Sigmoid colon (tissue), 4 donors: ENCODE measurements around the gene DACT2.

Experiments used
- CTCF ChIP-seq, 4 experiments: fragments of 450-650 bp in 3 of 4; fragments of 200-600 bp in 1 of 4; IDR thresholded peaks; one replicate each; pipeline ENCODE4 v1.5.1; 2016 to 2019; ENCODE audit warnings: antibody characterized with exemption in 4 of 4, mild to moderate bottlenecking in 3 of 4, moderate library complexity in 2 of 4
- EP300 ChIP-seq, 4 donors: sonication (generic); formaldehyde crosslinking; IDR thresholded peaks; one replicate each; pipeline ENCODE4 v1.6.1; 2017; ENCODE audit warnings: antibody characterized with exemption in 4 of 4
- POLR2A ChIP-seq, 2 donors: fragments of 450-650 bp; IDR thresholded peaks; one replicate each; pipeline ENCODE4 v1.6.1; 2016; ENCODE audit warnings: antibody characterized with exemption in 2 of 2, mild to moderate bottlenecking in 2 of 2, moderate library complexity in 2 of 2
- POLR2AphosphoS5 ChIP-seq, 4 donors: sonication (generic); formaldehyde crosslinking; IDR thresholded peaks; one replicate each; pipeline ENCODE4 v1.6.1; 2017; ENCODE audit warnings: antibody characterized with exemption in 4 of 4

DNA sequence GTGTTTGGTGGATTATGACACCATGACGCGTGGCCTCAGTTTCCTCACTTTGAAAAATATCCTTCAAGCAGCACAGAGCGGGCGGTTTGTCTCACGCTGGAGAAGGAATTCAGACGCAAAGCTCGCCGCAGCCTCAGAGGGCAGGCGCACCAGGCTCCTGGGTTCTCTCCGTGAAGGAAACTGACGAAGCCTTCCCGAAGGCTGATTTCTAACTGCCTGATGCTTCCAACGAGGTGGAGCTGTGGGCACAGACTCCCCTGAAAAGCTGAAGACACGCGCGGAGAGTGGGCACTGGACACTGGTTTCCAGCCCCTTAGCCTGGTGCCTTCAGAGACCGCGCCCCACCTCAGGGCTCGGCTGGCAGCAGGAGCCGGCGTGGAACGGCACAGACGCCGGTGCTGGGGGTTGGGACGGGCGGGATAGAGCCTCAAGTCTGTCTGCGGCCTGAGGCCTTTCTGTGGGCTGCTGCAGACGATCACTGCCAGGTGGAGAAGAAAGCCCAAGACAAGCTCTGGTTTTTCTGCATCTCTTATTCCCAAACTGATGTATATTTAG lies 56.1 kb downstream of the DACT2 start:
- TF ChIP-seq CTCF (IDR thresholded peaks at IDR 0.05), result no peak
- TF ChIP-seq POLR2A (IDR thresholded peaks at IDR 0.05), result no peak
- no peak for TF ChIP-seq POLR2AphosphoS5 (IDR thresholded peaks at IDR 0.05)
- no peak for TF ChIP-seq EP300 (IDR thresholded peaks at IDR 0.05)
